ENCODE data around the gene NAMPT.

GRCh38 chr7:106205621-106206222 lies 79.1 kb downstream of the NAMPT start:
- no peak for TF ChIP-seq CTCF (IDR thresholded peaks at IDR 0.05)
- TF ChIP-seq POLR2A (IDR thresholded peaks at IDR 0.05) = no peak
- TF ChIP-seq POLR2AphosphoS5 (IDR thresholded peaks at IDR 0.05) = no peak

Data from sigmoid colon (tissue), 4 donors.